Liver (tissue), 3 donors: Measurements from ENCODE around the gene TLE1.

Experiments used
- CTCF ChIP-seq: fragments of 150-350 bp; IDR thresholded peaks from 2 replicates; pipeline ENCODE4 v1.5.1; 2017; ENCODE audit warnings: improper control_type of control experiment, low read depth, low read length; ENCODE audit not compliant: missing input control
- GABPA ChIP-seq, 2 donors: IDR thresholded peaks in 1 of 2; conservative IDR thresholded peaks in 1 of 2; 2 replicates each; pipeline ENCODE4 v1.6.1; 2016; ENCODE audit warnings: antibody characterized with exemption in 2 of 2, mild to moderate bottlenecking in 1 of 2, moderate library complexity in 1 of 2
- HNF4G ChIP-seq: IDR thresholded peaks from 2 replicates; pipeline ENCODE4 v1.6.1; 2016; ENCODE audit warnings: antibody characterized with exemption
- JUND ChIP-seq, 2 donors: IDR thresholded peaks; 2 replicates each; pipeline ENCODE4 v1.6.1; 2016; ENCODE audit warnings: antibody characterized with exemption in 2 of 2
- NR2F2 ChIP-seq: IDR thresholded peaks from 2 replicates; pipeline ENCODE4 v1.6.1; 2016; ENCODE audit warnings: antibody characterized with exemption
- RAD21 ChIP-seq, 2 donors: IDR thresholded peaks; 2 replicates each; pipeline ENCODE4 v1.6.1; 2016; ENCODE audit warnings: antibody characterized with exemption in 2 of 2, mild to moderate bottlenecking in 2 of 2
- REST ChIP-seq: IDR thresholded peaks from 2 replicates; pipeline ENCODE4 v1.6.1; 2016; ENCODE audit warnings: antibody characterized with exemption, mild to moderate bottlenecking
- SP1 ChIP-seq: IDR thresholded peaks from 2 replicates; pipeline ENCODE4 v1.6.1; 2018; ENCODE audit warnings: antibody characterized with exemption, mild to moderate bottlenecking
- TAF1 ChIP-seq: conservative IDR thresholded peaks from 2 replicates; pipeline ENCODE4 v1.6.1; 2016; ENCODE audit warnings: antibody characterized with exemption, mild to moderate bottlenecking
- YY1 ChIP-seq: IDR thresholded peaks from 2 replicates; pipeline ENCODE4 v1.6.1; 2016; ENCODE audit warnings: antibody characterized with exemption, mild to moderate bottlenecking
- ZBTB33 ChIP-seq: IDR thresholded peaks from 2 replicates; pipeline ENCODE4 v1.6.1; 2016; ENCODE audit warnings: antibody characterized with exemption
- TF ChIP-seq, protein P1 (sequence below): IDR thresholded peaks from 2 replicates; pipeline ENCODE4 v1.6.1; 2016; ENCODE audit warnings: antibody characterized with exemption
- TF ChIP-seq, protein P2 (sequence below): IDR thresholded peaks from 2 replicates; pipeline ENCODE4 v1.6.1; 2016; ENCODE audit warnings: antibody characterized with exemption
- donor health status: healthy.
- donor health status: healthy.

- TF ChIP-seq CTCF (no peak), TAF1 (no peak), ZBTB33 (no peak), SP1 (no peak), JUND (IDR thresholded peaks at IDR 0.05) (no peak), RAD21 (IDR thresholded peaks at IDR 0.05) (no peak), REST (no peak), NR2F2 (no peak), GABPA (IDR thresholded peaks at IDR 0.05 in 1 of 2, conservative IDR thresholded peaks at IDR 0.05 in 1 of 2) (no peak), HNF4G (no peak), YY1 (no peak)
- TF ChIP-seq, protein P1, sequence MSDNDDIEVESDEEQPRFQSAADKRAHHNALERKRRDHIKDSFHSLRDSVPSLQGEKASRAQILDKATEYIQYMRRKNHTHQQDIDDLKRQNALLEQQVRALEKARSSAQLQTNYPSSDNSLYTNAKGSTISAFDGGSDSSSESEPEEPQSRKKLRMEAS: no peak
- TF ChIP-seq, protein P2, sequence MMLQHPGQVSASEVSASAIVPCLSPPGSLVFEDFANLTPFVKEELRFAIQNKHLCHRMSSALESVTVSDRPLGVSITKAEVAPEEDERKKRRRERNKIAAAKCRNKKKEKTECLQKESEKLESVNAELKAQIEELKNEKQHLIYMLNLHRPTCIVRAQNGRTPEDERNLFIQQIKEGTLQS: no peak
Measured at GRCh38 chr9:81570083-81570482, 119.3 kb downstream of the TLE1 start.
